GM18517 (cell line): Measurements from ENCODE around the gene SLC35E4.

Experiments used
- ATAC-seq: cut with Tn5 transposase; IDR thresholded peaks from one replicate; pipeline ENCODE4 v1.9.1; 2021; ENCODE audit warnings: mild to moderate bottlenecking, moderate library complexity; ENCODE audit not compliant: unreplicated experiment

The SLC35E4 gene

DNA sequence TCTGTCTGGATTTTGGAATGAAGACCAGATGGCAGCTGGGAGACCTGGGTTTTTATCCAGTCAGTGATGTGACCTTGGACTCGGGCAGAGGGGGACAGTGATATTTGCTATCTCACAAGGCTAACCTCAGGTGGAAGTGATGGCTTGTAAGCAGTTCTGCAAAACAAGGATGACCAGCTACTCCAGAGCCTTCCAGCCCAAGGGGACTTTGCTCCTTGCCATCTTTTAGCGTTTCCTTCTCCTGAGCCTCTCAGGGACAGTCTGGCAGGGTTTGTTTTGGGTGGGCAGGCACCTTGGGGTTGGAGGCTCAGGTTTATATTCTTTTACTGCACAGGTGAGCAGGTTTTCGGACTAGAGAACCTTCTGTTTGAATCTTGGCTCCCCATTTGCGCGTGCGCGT is 49.6 kb downstream of the SLC35E4 start:
- no peak for ATAC-seq

DNA sequence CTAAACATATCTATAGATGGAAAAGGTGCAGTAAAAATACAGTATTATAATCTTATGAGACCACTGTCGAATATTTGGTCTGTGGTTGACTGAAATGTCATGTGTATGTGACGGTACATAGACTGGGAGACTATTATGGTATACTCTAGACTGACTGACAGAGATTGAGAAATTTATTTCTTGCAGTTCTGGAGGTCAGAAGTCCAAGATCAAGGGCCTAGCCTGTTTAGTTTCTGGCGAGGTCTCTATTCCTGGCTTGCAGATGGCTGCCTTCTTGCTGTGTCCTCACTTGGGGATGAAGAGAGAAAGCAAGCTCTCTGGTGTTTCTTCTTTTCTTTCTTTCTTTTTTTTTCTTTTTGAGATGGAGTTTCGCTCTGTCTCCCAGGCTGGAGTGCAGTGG is 51.8 kb downstream of the SLC35E4 start:
- no peak for ATAC-seq

DNA sequence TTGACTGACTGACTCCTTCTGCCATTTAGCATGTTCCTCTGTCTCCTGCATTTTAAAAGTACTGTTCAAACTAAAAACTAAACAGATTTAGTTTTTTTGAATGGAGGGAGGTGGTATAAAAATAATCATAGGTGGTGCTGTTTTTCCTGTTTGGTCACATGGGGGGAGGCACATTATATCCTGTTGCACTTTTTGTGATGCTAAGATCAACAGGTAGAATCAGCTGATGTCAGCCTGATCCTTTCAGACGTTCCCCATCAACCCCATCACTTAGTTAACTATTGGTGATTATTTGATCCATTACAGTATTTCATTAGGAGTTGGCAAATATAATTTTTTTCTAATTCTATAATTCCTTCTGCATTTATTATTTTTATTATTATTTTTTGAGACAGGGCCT is 54.0 kb downstream of the SLC35E4 start:
- ATAC-seq: no peak

GRCh38 chr22:30691204-30691603 is 55.6 kb downstream of the SLC35E4 start:
- no peak for ATAC-seq

DNA sequence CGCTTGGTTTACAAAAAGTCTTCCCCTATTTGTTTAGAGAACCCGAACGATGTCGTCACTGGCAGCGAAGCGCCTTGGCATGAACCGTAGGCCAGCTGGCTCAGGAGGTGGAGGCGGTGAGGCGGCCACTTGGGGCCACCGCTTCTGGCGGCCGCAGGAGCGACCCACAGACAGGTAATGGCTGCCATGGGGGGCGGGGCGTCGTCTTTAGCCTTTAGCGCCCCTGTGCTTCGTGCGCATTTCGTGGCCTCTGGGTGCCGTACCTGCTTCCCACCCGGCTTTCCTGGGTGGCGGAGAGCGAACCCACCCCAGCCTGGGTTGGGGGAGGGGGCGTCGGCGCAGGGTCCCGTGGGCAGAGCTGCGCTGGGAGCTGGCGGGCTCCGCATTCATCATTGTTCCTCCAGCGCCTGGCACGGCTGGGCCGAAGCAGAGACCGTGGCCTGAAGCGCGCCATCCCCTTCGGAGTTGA is 58.6 kb downstream of the SLC35E4 start:
- no peak for ATAC-seq

- ATAC-seq: no peak
Measured at GRCh38 chr22:30694640-30695350, 59.2 kb downstream of the SLC35E4 start, which contains the start of gene OSBP2. Gene OSBP2, plus strand, starts transcription at chr22:30694874. Its CDS starts 36 bp downstream, at chr22:30694910.

DNA sequence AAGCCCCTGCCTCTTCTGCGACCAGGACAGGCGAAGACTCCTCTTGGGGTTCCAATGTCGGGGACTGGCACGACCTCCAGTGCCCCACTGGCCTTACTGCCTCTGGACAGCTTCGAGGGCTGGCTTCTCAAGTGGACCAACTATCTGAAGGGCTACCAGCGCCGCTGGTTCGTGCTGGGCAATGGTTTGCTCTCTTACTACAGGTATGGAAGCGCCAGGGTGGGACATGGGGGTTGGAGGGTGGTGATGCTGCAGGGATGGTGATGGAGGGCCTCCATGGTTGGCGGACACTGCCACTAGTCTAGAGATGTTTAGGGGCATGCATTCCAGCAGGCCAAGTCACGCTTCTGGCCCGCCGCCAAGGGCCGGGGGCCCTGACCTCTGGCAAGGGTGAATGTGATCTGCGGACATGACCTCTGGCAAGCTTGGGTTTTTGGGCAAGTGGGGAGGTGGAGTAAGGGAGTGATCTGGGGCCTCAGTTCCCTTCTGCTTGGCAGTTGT is 59.8 kb downstream of the SLC35E4 start:
- ATAC-seq: no peak

DNA sequence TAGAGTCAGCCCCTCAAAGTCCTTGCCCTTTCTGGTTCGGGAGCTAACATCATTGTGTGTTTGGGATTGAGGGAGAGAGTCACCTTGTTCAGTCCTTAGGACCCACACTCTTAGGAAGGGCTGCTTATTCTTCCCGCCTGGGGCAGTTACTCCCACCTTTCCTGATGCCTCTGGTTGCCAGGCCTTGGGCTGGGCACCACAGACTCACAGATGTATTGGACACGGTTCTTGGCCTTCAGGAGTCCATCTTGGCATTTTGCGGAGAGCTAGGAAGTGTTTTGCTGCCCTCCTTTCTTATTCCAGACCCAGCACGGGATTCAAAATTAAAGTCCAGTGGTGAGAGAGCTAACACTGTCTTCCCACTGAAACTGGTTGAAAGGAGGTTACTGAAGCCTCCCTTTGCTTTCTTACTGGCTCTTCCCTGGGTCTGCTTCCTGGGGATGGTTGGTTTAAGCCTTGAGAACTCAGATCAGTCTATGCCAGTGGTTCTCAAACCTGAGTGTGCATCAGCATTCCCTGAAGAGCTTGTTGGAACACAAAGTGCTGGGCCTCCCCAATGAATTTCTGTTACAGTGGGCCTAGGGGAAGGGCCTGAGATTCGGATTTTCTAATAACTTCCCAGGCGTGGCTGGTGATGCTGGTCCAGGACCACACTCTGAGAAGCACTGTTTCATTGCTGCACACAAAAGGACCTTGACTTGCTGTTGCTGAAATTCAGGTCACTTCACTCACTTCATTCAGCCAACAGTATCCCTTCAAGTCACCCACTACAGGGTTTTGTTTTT is 60.5 kb downstream of the SLC35E4 start:
- no peak for ATAC-seq
